ENCODE measurements around the gene ST6GAL1.

DNA sequence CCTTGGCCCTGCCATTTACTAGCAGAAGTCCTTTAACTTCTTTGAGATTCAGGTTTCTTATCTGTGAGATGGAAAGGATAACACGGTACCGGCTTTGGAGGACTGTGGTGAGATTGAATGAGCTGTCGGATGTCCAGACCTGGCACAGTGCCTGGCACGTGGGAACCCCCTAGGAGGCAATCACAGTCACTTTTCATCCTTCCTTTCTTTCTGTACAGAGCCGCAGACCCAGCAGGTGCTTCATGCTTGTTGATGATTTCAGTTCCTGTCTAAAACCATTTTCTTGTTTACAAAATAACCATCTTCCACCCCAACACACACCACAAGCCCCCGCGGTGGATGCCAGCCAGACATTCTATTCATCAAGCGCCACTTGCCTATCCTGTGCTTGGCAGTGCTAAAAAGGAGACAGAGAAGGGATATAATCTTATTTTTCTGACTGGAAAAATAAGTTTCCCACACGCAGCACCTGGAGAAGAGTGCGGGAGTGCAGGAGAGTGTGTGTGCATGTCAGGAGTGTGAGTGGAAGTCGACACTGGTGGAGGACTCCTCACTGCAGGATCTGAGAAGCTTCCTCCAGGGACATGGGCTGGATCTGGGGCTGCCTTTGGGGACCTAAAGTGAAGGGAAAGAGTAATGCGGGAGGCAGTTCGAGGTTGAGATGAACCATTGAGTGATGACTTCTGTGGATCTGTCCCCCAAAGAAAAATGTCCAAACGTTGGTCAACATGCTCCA is 85.7 kb downstream of the ST6GAL1 start:
- TF ChIP-seq, protein P1, sequence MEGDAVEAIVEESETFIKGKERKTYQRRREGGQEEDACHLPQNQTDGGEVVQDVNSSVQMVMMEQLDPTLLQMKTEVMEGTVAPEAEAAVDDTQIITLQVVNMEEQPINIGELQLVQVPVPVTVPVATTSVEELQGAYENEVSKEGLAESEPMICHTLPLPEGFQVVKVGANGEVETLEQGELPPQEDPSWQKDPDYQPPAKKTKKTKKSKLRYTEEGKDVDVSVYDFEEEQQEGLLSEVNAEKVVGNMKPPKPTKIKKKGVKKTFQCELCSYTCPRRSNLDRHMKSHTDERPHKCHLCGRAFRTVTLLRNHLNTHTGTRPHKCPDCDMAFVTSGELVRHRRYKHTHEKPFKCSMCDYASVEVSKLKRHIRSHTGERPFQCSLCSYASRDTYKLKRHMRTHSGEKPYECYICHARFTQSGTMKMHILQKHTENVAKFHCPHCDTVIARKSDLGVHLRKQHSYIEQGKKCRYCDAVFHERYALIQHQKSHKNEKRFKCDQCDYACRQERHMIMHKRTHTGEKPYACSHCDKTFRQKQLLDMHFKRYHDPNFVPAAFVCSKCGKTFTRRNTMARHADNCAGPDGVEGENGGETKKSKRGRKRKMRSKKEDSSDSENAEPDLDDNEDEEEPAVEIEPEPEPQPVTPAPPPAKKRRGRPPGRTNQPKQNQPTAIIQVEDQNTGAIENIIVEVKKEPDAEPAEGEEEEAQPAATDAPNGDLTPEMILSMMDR (IDR thresholded peaks at IDR 0.05) = no peak
- no peak for TF ChIP-seq POLR2A (IDR thresholded peaks at IDR 0.05)
